CD4-positive, alpha-beta T cell treated with Interferon alpha-2 for 1 hour (primary cell): ENCODE measurements around the gene MAGEE2.
"Not testable (repeated sequence)": the region's sequence is repeated elsewhere in the genome, so short reads cannot be mapped to it uniquely, and the experiment has no call there.

Source experiments
- DNase-seq, 2 donors: peaks; one replicate each; pipeline ENCODE4 v3.0.0-alpha.2; 2020 to 2022

MAGEE2 gene

GRCh38 chrX:75784680-75785491, at the start of gene MAGEE2:
Gene MAGEE2 (minus strand): TSS chrX:75785254. CDS start chrX:75785051, 203 bp downstream.
- peak in 1 of 2 donors; percentile 5 for DNase-seq

GRCh38 chrX:75786290-75786689, 1.2 kb upstream of the MAGEE2 start:
- DNase-seq, result no peak

- no peak for DNase-seq
Measured at GRCh38 chrX:75781611-75782010, 3.4 kb downstream of the MAGEE2 start.

GRCh38 chrX:75768063-75768462, 17.0 kb downstream of the MAGEE2 start:
- DNase-seq, result not testable (repeated sequence)

- no peak for DNase-seq
Measured at GRCh38 chrX:75748431-75748830, 36.6 kb downstream of the MAGEE2 start.

- DNase-seq, result peak in 1 of 2 donors; percentile 16
Measured at GRCh38 chrX:75746891-75747639, 38.0 kb downstream of the MAGEE2 start.
